IMR-90 (cell line): ENCODE measurements around the gene TSPAN1.

Experiments
- CEBPB ChIP-seq: IDR thresholded peaks from 2 replicates; pipeline ENCODE4 v1.6.1; 2012; ENCODE audit warnings: low read depth, low read length, improper control_type of control experiment
- CTCF ChIP-seq: conservative IDR thresholded peaks from 2 replicates; pipeline ENCODE4 v1.5.1; 2012; ENCODE audit warnings: mild to moderate bottlenecking, low read depth, low read length, improper control_type of control experiment
- FOS ChIP-seq: fragments of 150-350 bp; IDR thresholded peaks from 2 replicates; pipeline ENCODE4 v1.6.1; 2016; ENCODE audit warnings: low read depth, low read length
- MAFK ChIP-seq: IDR thresholded peaks from 2 replicates; pipeline ENCODE4 v1.6.1; 2012; ENCODE audit warnings: low read depth, low read length, improper control_type of control experiment
- NFE2L2 ChIP-seq: fragments of 150-350 bp; IDR thresholded peaks from 2 replicates; pipeline ENCODE4 v1.6.1; 2016; ENCODE audit warnings: low read depth, mild to moderate bottlenecking, low read length
- POLR2A ChIP-seq: IDR thresholded peaks from 2 replicates; pipeline ENCODE4 v1.6.1; 2012; ENCODE audit warnings: mild to moderate bottlenecking, low read depth, low read length
- RAD21 ChIP-seq: IDR thresholded peaks from 2 replicates; pipeline ENCODE4 v1.6.1; 2012; ENCODE audit warnings: low read length, improper control_type of control experiment
- RFX5 ChIP-seq: IDR thresholded peaks from 2 replicates; pipeline ENCODE4 v1.8.0; 2012; ENCODE audit warnings: low read depth, mild to moderate bottlenecking, low read length, moderate library complexity
- SMC3 ChIP-seq: fragments of 150-350 bp; IDR thresholded peaks from 2 replicates; pipeline ENCODE4 v1.6.1; 2016; ENCODE audit warnings: low read depth, mild to moderate bottlenecking, antibody characterized with exemption, low read length, moderate library complexity

- TF ChIP-seq POLR2A (no peak), CTCF (no peak), MAFK (no peak), SMC3 (no peak), RFX5 (no peak), RAD21 (no peak), NFE2L2 (no peak), FOS (no peak), CEBPB (no peak)
These were observed 16.3 kb upstream of the TSPAN1 start for GRCh38 chr1:46158312-46159281.
